H9 (cell line): ENCODE measurements around the gene TMEM14B. TPM values are rescaled to one million over a fixed set of nuclear protein-coding genes. Genes with fewer than 3 reads are reported as not detected.

Source experiments
- DNase-seq: peaks from one replicate; pipeline ENCODE4 v3.0.0-alpha.2; 2017
- H2AFZ ChIP-seq: one replicate; pipeline ENCODE4 v1.6.1; 2013; ENCODE audit warnings: mild to moderate bottlenecking, low read length, control low read depth, moderate library complexity
- H2AK5ac ChIP-seq: 2 replicates; pipeline ENCODE4 v1.6.1; 2013; ENCODE audit warnings: low read length, control low read depth, mixed read lengths; ENCODE audit not compliant: insufficient read length
- H2BK120ac ChIP-seq: one replicate; pipeline ENCODE4 v1.6.1; 2013; ENCODE audit warnings: low read depth, mild to moderate bottlenecking, low read length, control low read depth, inconsistent platforms; ENCODE audit not compliant: poor library complexity, severe bottlenecking
- H2BK12ac ChIP-seq: 2 replicates; pipeline ENCODE4 v1.6.1; 2013; ENCODE audit warnings: low read length, control low read depth, mixed read lengths, low read depth; ENCODE audit not compliant: insufficient read length
- H2BK15ac ChIP-seq: 2 replicates; pipeline ENCODE4 v1.6.1; 2013; ENCODE audit warnings: low read depth, low read length, control low read depth
- H2BK20ac ChIP-seq: one replicate; pipeline ENCODE4 v1.6.1; 2013; ENCODE audit warnings: low read depth, mild to moderate bottlenecking, low read length, control low read depth, inconsistent platforms; ENCODE audit not compliant: poor library complexity, severe bottlenecking
- H2BK5ac ChIP-seq: 2 replicates; pipeline ENCODE4 v1.6.1; 2013; ENCODE audit warnings: low read length, control low read depth, mixed read lengths; ENCODE audit not compliant: insufficient read length
- H3K14ac ChIP-seq: 2 replicates; pipeline ENCODE4 v1.6.1; 2013; ENCODE audit warnings: low read length, control low read depth; ENCODE audit not compliant: insufficient read depth
- H3K18ac ChIP-seq: 2 replicates; pipeline ENCODE4 v1.6.1; 2013; ENCODE audit warnings: low read depth, mild to moderate bottlenecking, mixed read lengths, low read length, control low read depth; ENCODE audit not compliant: insufficient read length
- H3K23ac ChIP-seq: 2 replicates; pipeline ENCODE4 v1.6.1; 2013; ENCODE audit warnings: low read length, control low read depth, mixed read lengths, low read depth; ENCODE audit not compliant: insufficient read length
- H3K23me2 ChIP-seq: 2 replicates; pipeline ENCODE4 v1.6.1; 2013; ENCODE audit warnings: low read depth, mild to moderate bottlenecking, mixed read lengths, low read length, control low read depth; ENCODE audit not compliant: insufficient read length, poor library complexity, severe bottlenecking
- H3K27ac ChIP-seq: 2 replicates; pipeline ENCODE4 v1.5.1; 2013; ENCODE audit warnings: low read length, control low read depth, mixed read lengths, low read depth; ENCODE audit not compliant: insufficient read length
- H3K27me3 ChIP-seq: 2 replicates; pipeline ENCODE4 v1.6.1; 2013; ENCODE audit warnings: low read length, control low read depth, inconsistent platforms; ENCODE audit not compliant: insufficient read depth
- H3K4ac ChIP-seq: 2 replicates; pipeline ENCODE4 v1.6.1; 2013; ENCODE audit warnings: low read depth, mild to moderate bottlenecking, control low read depth, inconsistent platforms, low read length, moderate library complexity
- H3K4me1 ChIP-seq: 2 replicates; pipeline ENCODE4 v1.6.1; 2013; ENCODE audit warnings: low read length, control low read depth, inconsistent platforms; ENCODE audit not compliant: insufficient read depth
- H3K4me2 ChIP-seq: 2 replicates; pipeline ENCODE4 v1.6.1; 2013; ENCODE audit warnings: low read length, control low read depth, mixed read lengths; ENCODE audit not compliant: insufficient read length, insufficient read depth
- H3K56ac ChIP-seq: 2 replicates; pipeline ENCODE4 v1.6.1; 2013; ENCODE audit warnings: low read depth, mild to moderate bottlenecking, mixed read lengths, low read length, control low read depth; ENCODE audit not compliant: insufficient read length
- H3K79me1 ChIP-seq: 2 replicates; pipeline ENCODE4 v1.6.1; 2013; ENCODE audit warnings: low read depth, mild to moderate bottlenecking, moderate library complexity, low read length, control low read depth, inconsistent platforms; ENCODE audit not compliant: insufficient read depth, poor library complexity, severe bottlenecking
- H3K79me2 ChIP-seq: 2 replicates; pipeline ENCODE4 v1.6.1; 2013; ENCODE audit warnings: low read length, control low read depth, inconsistent platforms; ENCODE audit not compliant: insufficient read depth
- H3K9ac ChIP-seq: 2 replicates; pipeline ENCODE4 v1.6.1; 2013; ENCODE audit warnings: low read length, control low read depth, mixed read lengths; ENCODE audit not compliant: insufficient read length; ENCODE audit errors: extremely low read depth
- H3K9me3 ChIP-seq: one replicate; pipeline ENCODE4 v1.6.1; 2013; ENCODE audit warnings: low read depth, low read length, inconsistent platforms; ENCODE audit not compliant: control insufficient read depth
- H3T11ph ChIP-seq: one replicate; pipeline ENCODE4 v1.6.1; 2013; ENCODE audit warnings: mild to moderate bottlenecking, low read length, control low read depth, inconsistent platforms
- H4K20me1 ChIP-seq: one replicate; pipeline ENCODE4 v1.6.1; 2013; ENCODE audit not compliant: control insufficient read depth, insufficient read length, insufficient read depth
- H4K5ac ChIP-seq: 2 replicates; pipeline ENCODE4 v1.6.1; 2013; ENCODE audit warnings: low read depth, mild to moderate bottlenecking, mixed read lengths, low read length, control low read depth; ENCODE audit not compliant: insufficient read length
- H4K8ac ChIP-seq: replicated peaks from 2 replicates; pipeline ENCODE4 v1.6.1; 2013; ENCODE audit warnings: low read length, control low read depth, mixed read lengths, low read depth; ENCODE audit not compliant: insufficient read length
- H4K91ac ChIP-seq: 2 replicates; pipeline ENCODE4 v1.6.1; 2013; ENCODE audit warnings: low read depth, mild to moderate bottlenecking, moderate library complexity, mixed read lengths, low read length, control low read depth; ENCODE audit not compliant: insufficient read length
- H3K27ac Mint-ChIP-seq, 3 experiments: 2 replicates in 2 of 3; 3 replicates in 1 of 3; pipeline ENCODE4 v1.8.0; 2020 to 2021; ENCODE audit warnings: mixed read lengths in 3 of 3, mild to moderate bottlenecking in 1 of 3, moderate library complexity in 1 of 3
- H3K27me3 Mint-ChIP-seq: 2 replicates; pipeline ENCODE4 v1.8.0; 2021; ENCODE audit warnings: low read depth, mild to moderate bottlenecking, moderate library complexity, mixed read lengths
- H3K36me3 Mint-ChIP-seq, 3 experiments: 2 replicates in 2 of 3; 3 replicates in 1 of 3; pipeline ENCODE4 v1.8.0; 2020 to 2021; ENCODE audit warnings: low read depth in 3 of 3, mixed read lengths in 3 of 3; ENCODE audit not compliant: insufficient read depth in 1 of 3
- H3K4me1 Mint-ChIP-seq, 2 experiments: 2 replicates each; pipeline ENCODE4 v1.8.0; 2020; ENCODE audit warnings: mixed read lengths in 2 of 2
- H3K4me3 Mint-ChIP-seq, 2 experiments: 2 replicates in 1 of 2; 3 replicates in 1 of 2; pipeline ENCODE4 v1.8.0; 2020 to 2021; ENCODE audit warnings: mild to moderate bottlenecking in 2 of 2, mixed read lengths in 2 of 2, moderate library complexity in 1 of 2
- H3K9me3 Mint-ChIP-seq, 2 experiments: 2 replicates in 1 of 2; 3 replicates in 1 of 2; pipeline ENCODE4 v1.8.0; 2020; ENCODE audit warnings: mild to moderate bottlenecking in 2 of 2, mixed read lengths in 2 of 2, moderate library complexity in 1 of 2
- WGBS: extraction: QIAGEN DNeasy Blood & Tissue Kit; methylation state at CpG from one replicate; pipeline ENCODE4 v1.1.7; 2013; ENCODE audit warnings: missing lambda C conversion rate, low lambda C conversion rate, mixed read lengths; ENCODE audit not compliant: insufficient read length; ENCODE audit errors: extremely low coverage; 5-methylcytosine and 5-hydroxymethylcytosine counted together
- total RNA-seq: library from RNA; stranded (reverse); gene quantifications from 2 replicates; pipeline ENCODE4 v1.2.1, GENCODE V29; 2021
- TF ChIP-seq, protein P1 (sequence below): fragments of 200-600 bp; sonication (generic); conservative IDR thresholded peaks from 3 replicates; pipeline ENCODE4 v1.8.0; 2021; ENCODE audit warnings: antibody characterized with exemption, mild to moderate bottlenecking

Gene TMEM14B
- total RNA-seq, 1 experiment from 2014 or later: 107 TPM

GRCh38 chr6:10736731-10737130 is 10.9 kb upstream of the TMEM14B start:
- Mint-ChIP-seq H3K9me3 (no peaks in the 10 kb centered on the region; a peak in 1 of 5 replicates), H3K4me1 (no peaks in the 10 kb centered on the region), H3K27me3 (no peaks in the 10 kb centered on the region), H3K27ac (no peak overlapping the region), H3K36me3 (peaks cover 13 to 21% (median 16%) of the 10 kb centered on the region in 3 experiments; a peak in 6 of 7 replicates), H3K4me3 (no peak overlapping the region)
- H3K14ac ChIP-seq: no peak overlapping the region
- no peak overlapping the region for H3K56ac ChIP-seq
- no peak overlapping the region for H2AK5ac ChIP-seq
- no peak overlapping the region for H2BK120ac ChIP-seq
- H4K20me1 ChIP-seq: no peaks in the 10 kb centered on the region
- no peak overlapping the region for H3K4ac ChIP-seq
- no peak overlapping the region for H4K5ac ChIP-seq
- TF ChIP-seq, protein P1, sequence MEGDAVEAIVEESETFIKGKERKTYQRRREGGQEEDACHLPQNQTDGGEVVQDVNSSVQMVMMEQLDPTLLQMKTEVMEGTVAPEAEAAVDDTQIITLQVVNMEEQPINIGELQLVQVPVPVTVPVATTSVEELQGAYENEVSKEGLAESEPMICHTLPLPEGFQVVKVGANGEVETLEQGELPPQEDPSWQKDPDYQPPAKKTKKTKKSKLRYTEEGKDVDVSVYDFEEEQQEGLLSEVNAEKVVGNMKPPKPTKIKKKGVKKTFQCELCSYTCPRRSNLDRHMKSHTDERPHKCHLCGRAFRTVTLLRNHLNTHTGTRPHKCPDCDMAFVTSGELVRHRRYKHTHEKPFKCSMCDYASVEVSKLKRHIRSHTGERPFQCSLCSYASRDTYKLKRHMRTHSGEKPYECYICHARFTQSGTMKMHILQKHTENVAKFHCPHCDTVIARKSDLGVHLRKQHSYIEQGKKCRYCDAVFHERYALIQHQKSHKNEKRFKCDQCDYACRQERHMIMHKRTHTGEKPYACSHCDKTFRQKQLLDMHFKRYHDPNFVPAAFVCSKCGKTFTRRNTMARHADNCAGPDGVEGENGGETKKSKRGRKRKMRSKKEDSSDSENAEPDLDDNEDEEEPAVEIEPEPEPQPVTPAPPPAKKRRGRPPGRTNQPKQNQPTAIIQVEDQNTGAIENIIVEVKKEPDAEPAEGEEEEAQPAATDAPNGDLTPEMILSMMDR: no peak
- no peak overlapping the region for H4K91ac ChIP-seq
- no peak for DNase-seq
- WGBS: no CpG with 5 or more reads among the region's 2 CpGs
- H3K79me2 ChIP-seq: no peaks in the 10 kb centered on the region
- no peak overlapping the region for H3K27ac ChIP-seq
- H3K23me2 ChIP-seq: no peaks in the 10 kb centered on the region
- no peak overlapping the region for H2BK5ac ChIP-seq
- H3K9me3 ChIP-seq: no peaks in the 10 kb centered on the region
- no peak overlapping the region for H2BK12ac ChIP-seq
- H4K8ac ChIP-seq: no peak overlapping the region
- no peak overlapping the region for H3K23ac ChIP-seq
- H3K27me3 ChIP-seq: no peaks in the 10 kb centered on the region
- H3K79me1 ChIP-seq: no peaks in the 10 kb centered on the region
- no peaks in the 10 kb centered on the region for H3K4me1 ChIP-seq
- no peak overlapping the region for H2BK20ac ChIP-seq
- no peak overlapping the region for H3K18ac ChIP-seq
- no peak overlapping the region for H3K9ac ChIP-seq
- H3T11ph ChIP-seq: no peak overlapping the region
- H2BK15ac ChIP-seq: no peak overlapping the region
- no peak overlapping the region for H3K4me2 ChIP-seq
- no peak overlapping the region for H2AFZ ChIP-seq
